Upper lobe of left lung (tissue), 4 donors: ENCODE data around the gene S100A1.

Experiments
- POLR2A ChIP-seq, 4 donors: fragments of 450-650 bp; IDR thresholded peaks; one replicate each; pipeline ENCODE4 v1.5.1; 2016 to 2017; ENCODE audit warnings: antibody characterized with exemption in 4 of 4, mild to moderate bottlenecking in 2 of 4
- POLR2AphosphoS5 ChIP-seq, 2 donors: sonication (generic); formaldehyde crosslinking; IDR thresholded peaks; one replicate each; pipeline ENCODE4 v1.5.1; 2017; ENCODE audit warnings: antibody characterized with exemption in 2 of 2

- no peak for TF ChIP-seq POLR2AphosphoS5 (IDR thresholded peaks at IDR 0.05)
- no peak for TF ChIP-seq POLR2A (IDR thresholded peaks at IDR 0.05)
These were observed 556 bp downstream of the S100A1 start for GRCh38 chr1:153628638-153629342.
